NOMO-1 treated with dmso at 0.1 percent for 144 hours (cell line): ENCODE results near the gene ARHGEF3.

Experiments
- DNase-seq: peaks from one replicate; lab custom pipeline; 2025; ENCODE audit not compliant: unreplicated experiment; lab: John Stamatoyannopoulos, UW

ARHGEF3 gene

GRCh38 chr3:56796202-56796601 is 5.5 kb downstream of the ARHGEF3 start:
- no peak for DNase-seq

GRCh38 chr3:56795829-56796185 is 5.9 kb downstream of the ARHGEF3 start:
- DNase-seq = peak; percentile 76

- no peak for DNase-seq
Observed at GRCh38 chr3:56795097-56795828, 6.5 kb downstream of the ARHGEF3 start.

GRCh38 chr3:56792193-56792592 is 9.6 kb downstream of the ARHGEF3 start:
- DNase-seq = peak; percentile 36

DNA sequence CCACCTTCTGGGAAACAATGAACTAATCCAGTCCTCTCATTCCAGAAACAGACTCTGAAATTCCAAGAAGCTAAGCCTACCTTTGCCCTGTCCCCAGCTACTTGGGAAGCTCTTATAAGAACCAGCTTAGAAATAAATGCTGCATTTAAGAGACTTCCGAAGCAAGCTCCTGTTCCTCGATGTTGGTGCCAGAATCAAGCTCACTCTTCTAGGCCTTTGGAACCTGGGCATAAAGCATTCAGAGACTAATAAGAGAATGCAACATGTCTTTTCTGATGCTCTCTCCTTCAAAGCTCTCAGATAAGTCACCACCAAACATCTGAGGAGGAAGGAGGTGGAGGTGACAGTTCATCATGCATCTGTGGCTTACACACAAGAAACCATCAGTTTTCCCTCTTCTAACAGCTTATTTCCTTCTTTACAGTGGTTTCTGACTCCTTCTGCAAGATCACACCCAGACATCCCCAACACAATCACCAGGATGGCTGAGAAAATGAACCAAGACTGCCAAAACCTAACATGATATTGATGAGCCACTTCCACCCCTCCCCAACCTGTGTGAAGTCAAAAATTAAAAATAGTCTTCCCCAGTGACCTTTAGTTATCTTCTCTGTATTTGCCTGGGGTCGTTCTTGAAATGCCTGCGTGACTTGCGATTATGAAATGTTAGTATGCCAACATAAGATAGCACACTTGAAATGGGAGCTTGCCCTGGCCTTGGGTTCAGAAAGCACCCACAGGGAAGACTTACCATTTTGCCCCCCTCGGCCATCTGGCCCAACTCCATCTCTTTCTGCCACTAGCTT is 11.5 kb downstream of the ARHGEF3 start:
- no peak for DNase-seq

GRCh38 chr3:56789076-56789475 is 12.7 kb downstream of the ARHGEF3 start:
- no peak for DNase-seq

DNA sequence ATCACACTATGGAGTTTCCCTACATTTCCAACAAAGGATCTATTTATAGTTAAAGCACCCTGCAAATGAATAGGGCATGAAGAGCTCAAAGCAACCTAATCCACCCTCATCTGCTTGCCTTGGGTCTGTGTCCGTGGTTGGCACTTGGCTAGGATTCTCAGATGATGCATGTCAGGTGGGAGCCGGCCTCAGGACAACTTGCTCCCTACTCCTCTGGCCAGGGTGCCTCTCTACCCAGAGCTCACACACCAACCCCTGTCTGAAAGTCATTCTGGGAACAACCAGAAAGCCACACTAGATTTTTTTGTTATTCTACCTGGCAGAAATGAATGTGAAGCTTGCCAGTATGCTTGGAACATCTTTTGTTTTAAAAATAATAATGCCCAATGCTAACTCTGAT is 13.2 kb downstream of the ARHGEF3 start:
- DNase-seq = no peak

DNA sequence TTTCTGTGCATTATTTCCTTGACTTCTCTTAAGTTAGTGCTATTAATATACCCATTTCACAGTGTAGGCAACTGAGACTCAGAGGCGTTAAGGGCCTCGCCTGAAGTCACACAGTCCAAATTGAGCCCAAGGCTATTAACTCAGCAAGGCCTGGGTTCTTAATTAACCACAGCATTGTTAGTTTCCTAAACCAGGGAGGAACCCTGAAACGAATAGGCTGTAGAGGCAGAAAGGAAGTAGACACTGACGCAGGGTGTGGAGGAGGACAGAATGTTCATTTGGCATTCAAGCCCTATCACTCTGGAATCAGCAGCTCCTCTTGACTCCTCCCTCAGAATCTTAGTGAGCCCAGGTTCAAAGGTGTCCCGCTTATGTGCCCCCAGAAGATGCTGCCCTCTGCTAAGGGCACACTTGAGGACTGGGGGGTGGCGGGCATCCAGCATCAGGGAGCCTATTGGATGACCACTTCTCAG is 13.9 kb downstream of the ARHGEF3 start:
- DNase-seq = peak; percentile 6

- no peak for DNase-seq
Observed at GRCh38 chr3:56787258-56787775, 14.4 kb downstream of the ARHGEF3 start.

DNA sequence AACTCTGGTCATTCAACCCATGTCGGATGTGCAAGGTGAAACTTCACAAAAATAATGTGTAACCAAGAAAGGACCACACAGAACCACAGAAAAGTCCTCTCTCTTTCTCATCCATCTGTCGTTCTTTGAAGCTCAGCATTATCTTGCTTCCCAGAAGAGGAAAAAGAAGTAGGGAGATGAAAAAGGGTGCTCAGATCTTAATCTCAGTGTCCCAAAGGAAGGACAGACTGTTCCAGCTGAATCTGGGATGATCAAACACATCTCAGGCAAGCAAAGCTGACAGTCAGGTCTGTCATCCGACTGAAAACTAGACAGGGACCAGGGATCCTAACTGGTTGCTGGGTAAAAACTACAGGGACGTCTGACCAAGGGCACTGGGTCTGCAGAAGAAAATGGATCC is 16.2 kb downstream of the ARHGEF3 start:
- DNase-seq = no peak

DNA sequence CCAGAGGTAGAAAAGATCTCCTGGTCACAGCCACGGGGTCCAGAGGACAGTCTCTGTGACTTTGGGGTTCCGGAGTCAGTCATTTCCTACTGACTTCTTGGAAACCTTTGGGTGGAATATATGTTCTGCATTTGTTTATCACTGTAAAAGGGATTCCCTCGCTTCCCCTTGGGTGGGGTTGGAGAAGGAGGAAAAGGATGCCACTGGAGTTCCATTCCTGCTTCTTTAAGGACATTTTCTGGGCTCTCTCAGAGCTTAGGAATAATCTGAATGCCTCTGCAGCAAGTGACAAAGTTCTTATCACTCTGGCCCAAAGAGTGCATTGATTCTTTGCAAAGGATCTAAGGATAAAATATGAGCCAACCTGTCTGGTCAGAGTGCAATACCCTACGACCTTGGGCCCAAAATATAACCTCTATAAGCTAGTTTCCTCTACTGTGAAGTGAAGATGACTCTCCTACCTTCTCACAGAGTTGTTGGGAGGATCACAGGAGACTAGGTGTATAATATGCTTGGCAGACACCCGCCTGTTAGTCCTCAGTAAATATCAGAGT is 17.2 kb downstream of the ARHGEF3 start:
- DNase-seq = no peak

DNA sequence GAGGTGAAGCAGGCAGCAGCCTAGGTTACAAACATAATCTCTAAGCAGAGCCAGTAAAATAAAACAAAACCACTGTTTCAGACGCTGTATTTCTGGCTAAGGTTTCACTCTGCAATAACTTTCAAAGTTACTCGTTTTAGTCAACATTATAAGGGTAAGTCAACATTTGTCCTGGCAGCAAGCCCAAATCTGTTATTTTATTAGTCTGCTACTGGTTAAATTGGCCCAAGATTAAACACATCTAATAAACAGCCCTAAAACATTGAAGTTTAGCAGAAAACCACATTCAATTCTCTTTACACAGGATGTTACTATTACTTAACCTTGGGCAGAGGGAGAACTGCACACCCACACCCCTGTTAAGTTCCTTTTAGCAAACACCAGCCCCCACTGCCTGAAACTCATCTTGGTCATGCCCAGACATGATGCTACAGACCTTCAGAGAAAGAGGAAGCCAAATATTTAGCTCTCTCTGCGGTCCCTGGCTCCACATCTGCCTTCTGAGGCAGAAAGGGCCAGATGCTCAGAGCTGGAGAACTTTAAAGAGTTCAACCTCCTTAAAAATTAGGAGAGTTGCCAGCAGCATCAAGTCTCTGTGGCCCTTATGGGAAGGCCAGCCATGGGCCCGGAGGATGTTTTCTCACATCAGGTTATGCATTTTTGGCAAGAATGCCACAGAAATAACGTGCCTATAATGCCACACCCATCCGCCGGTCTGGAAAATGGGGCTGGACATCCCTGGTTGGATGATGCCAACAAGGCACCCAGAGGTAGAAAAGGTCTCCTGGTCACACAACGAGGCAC is 17.9 kb downstream of the ARHGEF3 start:
- peak; percentile 98 for DNase-seq

DNA sequence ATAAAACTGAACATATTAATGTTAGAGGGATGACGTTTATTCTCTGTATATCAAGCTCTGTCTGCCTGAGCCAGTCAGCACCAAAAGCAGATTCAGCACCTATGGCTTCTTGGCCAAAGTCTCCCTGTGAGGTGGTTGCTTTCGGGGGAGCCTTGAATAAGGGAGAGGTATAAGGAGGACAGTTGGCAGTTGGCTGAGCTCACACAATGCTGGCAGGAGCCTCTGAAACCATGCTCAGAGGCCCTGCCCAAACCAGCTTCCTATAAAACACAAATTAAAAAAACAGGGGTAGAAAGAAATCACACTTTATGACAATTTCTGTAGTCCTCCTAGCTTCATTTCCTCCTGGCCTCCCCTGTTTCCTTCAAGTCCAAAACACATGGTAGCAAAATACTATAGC is 18.8 kb downstream of the ARHGEF3 start:
- no peak for DNase-seq

- no peak for DNase-seq
Observed at GRCh38 chr3:56782215-56782614, 19.5 kb downstream of the ARHGEF3 start.

DNA sequence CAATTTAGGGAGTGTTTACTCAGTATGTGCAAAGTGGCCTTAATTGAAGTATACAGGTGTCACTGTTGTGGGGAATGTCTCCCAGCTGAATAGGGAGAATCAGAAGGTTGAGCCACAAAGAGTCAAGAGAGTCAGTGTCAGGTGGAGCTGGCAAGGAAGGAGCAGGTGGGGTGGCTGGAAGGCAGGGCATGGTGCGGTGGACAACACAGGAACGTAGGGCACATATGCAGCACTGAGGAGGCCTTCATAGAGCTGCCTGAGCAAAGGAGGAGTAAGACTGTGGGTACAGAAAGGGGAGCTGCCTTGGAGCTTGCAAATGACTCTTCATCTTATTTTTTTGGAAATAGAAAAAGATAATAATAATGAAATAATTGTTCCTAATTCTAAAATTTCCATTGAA is 20.0 kb downstream of the ARHGEF3 start:
- DNase-seq = no peak

GRCh38 chr3:56780936-56781335 is 20.8 kb downstream of the ARHGEF3 start:
- DNase-seq = no peak

DNA sequence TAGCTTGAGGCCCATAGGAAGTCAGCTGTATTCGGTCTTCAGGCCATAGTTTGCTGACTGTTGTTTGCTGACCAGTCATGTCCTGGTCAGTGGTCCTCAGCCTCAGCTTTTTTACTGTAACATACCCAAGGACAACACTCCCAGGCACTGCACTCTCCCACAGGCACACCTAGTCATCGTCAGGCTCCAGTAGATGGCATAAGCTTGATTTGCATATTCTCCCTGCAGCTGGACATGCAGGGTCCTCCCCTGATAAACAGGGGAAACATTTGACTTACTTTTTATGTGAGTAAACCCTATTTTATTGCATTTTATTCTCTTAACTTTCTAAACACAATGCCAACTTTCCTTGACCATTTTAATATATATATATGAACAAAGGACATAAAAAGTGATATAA is 22.9 kb downstream of the ARHGEF3 start:
- no peak for DNase-seq

DNA sequence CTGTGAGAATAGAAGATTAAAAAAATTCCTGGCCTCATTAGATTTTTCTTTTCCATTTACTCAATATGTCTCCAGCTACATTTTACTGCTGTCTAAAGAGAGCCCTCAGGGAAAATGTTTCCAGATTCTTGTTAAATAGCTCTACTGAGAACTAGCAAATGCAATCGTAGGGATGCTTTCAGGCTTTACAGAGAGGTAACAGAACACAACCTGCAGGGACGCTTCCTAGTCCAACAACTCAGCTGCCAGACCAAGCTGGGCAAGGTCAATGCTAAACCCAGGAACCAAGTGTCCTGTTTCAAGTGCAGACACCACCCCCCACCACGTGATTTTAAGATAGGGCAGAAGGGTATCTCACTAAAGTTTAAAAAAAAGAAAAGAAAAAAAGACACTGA is 25.2 kb downstream of the ARHGEF3 start:
- DNase-seq = no peak

GRCh38 chr3:56775838-56776555 is 25.8 kb downstream of the ARHGEF3 start:
- DNase-seq = no peak

- DNase-seq = no peak
Observed at GRCh38 chr3:56775445-56775837, 26.3 kb downstream of the ARHGEF3 start.
